HG03025 (cell line): ENCODE data around the gene LRRC36.

Experiments
- ATAC-seq: cut with Tn5 transposase; IDR thresholded peaks from one replicate; pipeline ENCODE4 v1.9.1; 2021; ENCODE audit warnings: mild to moderate bottlenecking, moderate library complexity; ENCODE audit not compliant: unreplicated experiment, low FRiP score

Gene LRRC36

GRCh38 chr16:67294171-67294757 is 32.4 kb upstream of the LRRC36 start:
- ATAC-seq = no peak

DNA sequence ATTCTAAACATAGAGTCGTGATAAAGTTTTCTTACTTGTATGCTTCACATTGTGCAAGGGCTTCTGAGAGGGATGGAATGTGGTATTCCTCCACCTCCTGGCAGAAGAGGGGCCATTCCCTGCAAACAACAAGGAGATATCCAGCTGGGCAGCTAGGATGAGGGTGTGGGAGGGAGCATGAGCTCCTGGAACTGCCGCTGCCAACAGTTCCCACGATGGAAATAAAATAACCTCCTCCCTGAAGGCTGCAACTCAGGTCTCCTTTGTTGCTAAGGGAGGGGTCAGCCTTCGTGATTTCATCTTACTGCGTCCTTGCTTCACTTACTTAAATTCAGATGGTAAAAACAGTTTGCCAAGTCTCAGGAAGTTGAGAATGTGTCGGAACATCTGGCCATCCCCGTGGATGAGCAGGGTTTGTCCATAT is 31.7 kb upstream of the LRRC36 start:
- ATAC-seq = no peak

DNA sequence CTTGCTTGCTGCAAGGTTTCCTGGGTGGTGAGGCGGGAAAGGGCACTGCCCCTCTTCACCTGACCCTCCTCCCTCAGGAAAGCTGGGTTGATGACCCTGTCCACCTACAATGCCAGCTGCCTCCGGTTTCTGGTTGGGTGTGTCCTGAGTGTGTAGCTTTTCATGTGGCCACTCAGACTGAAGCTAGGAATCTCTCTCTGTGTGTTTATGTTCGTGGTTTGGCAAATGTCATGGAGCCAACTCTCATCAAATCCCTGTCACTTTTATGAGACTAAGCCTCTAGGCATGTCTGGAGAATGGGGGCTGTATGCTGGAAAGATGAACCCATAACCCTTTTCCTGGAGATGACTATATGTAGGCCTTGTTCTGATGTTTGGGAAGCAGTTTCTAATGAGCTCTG is 30.2 kb upstream of the LRRC36 start:
- no peak for ATAC-seq

DNA sequence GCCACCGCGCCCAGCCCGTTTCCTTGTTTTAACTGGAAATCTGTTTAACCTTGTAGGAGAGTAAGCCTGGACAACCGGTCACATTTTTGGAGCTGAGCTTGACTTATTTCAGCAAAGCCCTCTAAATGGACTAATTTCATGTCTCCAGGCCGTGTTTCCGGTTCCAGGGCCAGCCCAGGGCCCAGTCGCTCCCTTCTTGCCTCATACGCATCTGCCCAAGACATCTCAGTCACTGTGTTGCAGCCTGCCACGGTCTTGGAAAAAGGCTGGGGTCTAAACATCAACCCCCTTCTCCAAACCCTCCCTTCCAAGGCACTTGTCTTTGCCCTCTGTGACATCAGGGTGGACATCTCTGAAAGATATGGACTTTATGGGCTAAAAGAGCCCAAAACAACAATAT is 28.3 kb upstream of the LRRC36 start:
- no peak for ATAC-seq

DNA sequence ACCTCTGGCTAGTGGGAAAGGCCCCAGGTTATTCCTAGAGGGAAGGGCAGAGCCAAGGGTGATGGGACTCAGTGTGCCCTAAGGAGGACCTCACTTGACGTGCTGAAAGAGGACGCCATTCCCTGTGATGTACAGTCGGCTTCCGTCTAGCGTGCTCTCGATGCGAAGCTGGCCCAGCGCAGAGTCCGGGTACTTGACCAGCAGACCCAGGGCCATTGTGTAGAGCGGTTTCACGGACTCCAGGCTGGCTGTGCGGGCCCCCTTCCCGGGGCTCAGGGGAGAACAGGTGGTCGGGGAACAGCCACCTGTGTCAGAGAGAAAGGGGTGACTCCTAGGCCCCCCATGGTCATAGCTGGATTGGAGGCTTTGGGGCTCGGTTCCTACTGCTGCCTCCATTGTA is 27.3 kb upstream of the LRRC36 start:
- no peak for ATAC-seq

DNA sequence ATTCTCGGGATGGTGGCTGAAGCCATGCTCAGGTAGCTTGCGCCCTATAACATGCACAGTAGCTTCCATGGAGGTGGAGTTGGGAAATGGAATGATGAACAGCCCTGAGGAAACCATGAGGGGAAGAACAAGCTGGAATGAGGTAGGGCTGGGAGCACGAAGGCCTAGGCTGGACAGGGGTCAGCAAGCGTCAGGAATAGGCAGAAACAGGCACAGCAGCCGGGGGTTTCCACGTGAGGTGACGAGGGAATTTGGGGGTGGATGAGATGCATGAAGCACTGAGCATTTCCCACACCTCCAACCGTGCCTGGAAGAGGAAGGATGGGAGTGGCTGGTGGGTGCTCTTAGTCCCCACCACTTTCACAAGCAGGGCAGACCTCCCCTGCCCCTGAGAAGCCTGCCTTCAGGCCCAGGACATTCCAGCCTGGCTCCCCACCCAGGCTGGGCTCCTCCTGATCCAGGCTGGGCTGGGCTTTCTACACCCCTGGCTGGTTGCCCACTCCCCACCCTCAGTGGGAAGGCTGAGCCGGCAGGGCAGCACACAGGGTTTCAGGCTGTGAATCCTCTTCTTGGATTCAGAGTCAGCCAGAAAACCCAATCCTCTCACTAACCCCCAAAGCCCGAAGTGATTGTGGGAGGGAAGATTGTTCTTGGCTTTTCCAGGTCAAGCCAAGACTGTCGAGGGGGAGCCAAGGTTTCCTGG is 25.4 kb upstream of the LRRC36 start:
- ATAC-seq = no peak

- no peak for ATAC-seq
These were observed 24.5 kb upstream of the LRRC36 start for GRCh38 chr16:67302076-67302475.

GRCh38 chr16:67302970-67303369 is 23.6 kb upstream of the LRRC36 start:
- no peak for ATAC-seq

- no peak for ATAC-seq
These were observed 22.6 kb upstream of the LRRC36 start for GRCh38 chr16:67304020-67304419.

GRCh38 chr16:67305216-67306071 is 21.2 kb upstream of the LRRC36 start:
- ATAC-seq = no peak

GRCh38 chr16:67310561-67310960 is 16.1 kb upstream of the LRRC36 start:
- ATAC-seq = no peak

- no peak for ATAC-seq
These were observed 14.8 kb upstream of the LRRC36 start for GRCh38 chr16:67311607-67312488.

- ATAC-seq = no peak
These were observed 13.9 kb upstream of the LRRC36 start for GRCh38 chr16:67312719-67313118.

DNA sequence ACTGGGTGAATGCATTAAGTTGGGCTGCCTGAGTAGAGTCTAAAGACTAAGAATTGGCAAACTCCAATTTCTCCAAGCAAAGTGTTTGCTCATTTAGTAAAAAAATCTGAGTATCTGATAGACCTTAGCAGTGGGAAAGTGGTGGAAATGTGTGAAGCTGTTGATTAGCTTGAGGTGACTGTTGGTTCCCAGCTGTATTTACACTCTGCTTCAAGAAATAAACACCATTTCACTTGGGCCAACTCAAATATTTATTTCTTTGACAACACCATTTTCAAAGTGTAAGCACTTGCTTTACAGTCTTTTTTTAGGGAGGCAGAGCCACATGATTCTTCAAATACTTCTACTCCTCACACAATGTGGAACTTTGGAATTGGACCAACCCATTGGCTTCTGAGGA is 8.8 kb upstream of the LRRC36 start:
- no peak for ATAC-seq

DNA sequence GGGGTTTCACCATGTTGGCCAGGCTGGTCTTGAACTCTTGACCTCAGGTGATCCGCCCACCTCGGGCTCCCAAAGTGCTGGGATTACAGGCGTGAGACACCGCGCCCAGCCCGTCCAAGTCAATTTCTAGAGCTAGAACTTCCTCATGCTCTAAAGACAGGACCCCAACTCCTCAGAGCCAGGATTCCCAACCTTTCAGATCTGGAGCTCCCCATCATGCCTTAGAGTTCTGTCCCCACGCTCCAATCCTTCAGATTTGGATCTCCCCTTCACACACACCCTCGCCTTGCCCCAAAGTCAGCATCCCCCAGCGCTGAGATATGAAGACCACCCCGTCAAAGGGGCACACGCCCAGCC is 522 bp upstream of the LRRC36 start:
- ATAC-seq = no peak

DNA sequence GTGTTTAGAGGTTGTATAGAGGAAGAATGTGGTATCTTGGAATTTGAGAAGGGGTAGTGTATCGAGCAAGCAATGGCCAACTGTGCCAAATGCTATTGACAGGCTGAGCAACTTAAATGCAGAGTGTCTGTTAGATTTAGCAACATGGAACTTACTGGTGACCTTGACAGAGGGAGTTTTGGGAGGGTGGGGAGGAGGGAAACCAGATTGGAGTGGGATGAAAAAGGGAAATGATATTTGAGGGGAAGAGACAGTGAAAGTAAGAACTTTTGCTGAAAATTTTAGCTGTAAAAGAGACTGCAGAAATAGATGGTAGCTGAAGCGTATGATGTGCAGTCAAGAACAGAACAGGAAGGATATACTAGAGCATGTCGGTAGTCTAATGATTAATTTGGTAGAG is 1.1 kb downstream of the LRRC36 start:
- ATAC-seq = no peak

GRCh38 chr16:67329901-67330300 is 3.3 kb downstream of the LRRC36 start:
- no peak for ATAC-seq

DNA sequence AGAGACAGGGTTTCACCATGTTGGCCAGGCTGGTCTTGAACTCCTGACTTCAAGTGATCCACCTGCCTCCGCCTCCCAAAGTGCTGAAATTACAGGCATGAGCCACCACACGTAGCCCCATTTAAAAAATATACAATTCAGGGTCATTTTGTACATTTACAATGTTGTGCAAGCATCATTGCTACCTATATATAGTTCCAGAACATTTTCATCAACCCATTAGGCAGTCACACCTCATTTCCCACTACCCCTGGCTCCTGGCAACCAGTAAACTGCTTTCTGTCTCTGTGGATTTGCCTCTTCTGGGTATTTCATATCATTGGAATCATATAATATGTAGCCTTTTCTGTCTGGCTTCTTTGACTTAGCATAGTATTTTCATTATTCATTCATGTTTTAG is 6.7 kb downstream of the LRRC36 start:
- no peak for ATAC-seq

- no peak for ATAC-seq
These were observed 9.5 kb downstream of the LRRC36 start for GRCh38 chr16:67336116-67336515.

DNA sequence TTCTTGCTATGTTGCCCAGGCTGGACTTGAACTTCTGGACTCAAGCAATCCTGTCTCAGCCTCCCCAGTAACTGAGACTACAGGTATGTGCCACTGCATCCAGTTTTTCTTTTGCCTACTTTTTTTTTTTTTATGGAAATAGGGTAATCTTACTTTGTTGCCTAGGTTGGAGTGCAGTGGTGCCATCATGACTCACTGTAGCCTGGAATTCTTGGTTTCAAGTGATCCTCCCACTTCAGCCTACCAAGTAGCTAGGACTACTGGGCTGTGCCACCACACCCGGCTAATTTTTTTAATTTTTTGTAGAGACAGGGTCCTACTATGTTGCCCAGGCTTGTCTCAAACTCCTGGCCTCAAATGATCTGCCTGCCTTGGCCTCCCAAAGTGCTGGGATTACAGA is 10.0 kb downstream of the LRRC36 start:
- no peak for ATAC-seq

GRCh38 chr16:67339453-67339852 is 12.8 kb downstream of the LRRC36 start:
- no peak for ATAC-seq
